VCaP (cell line): ENCODE results near the gene DNAJA2.
"Not testable (repeated sequence)": the region's sequence is repeated elsewhere in the genome, so short reads cannot be mapped to it uniquely, and the experiment has no call there.

Source experiments
- H3K27ac ChIP-seq: fragments of 450-650 bp; 2 replicates; pipeline ENCODE4 v1.5.1; 2017
- TF ChIP-seq, protein P1 (sequence below): fragments of 450-650 bp; conservative IDR thresholded peaks from 2 replicates; pipeline ENCODE4 v1.5.1; 2017; ENCODE audit warnings: mild to moderate bottlenecking, moderate library complexity

The DNAJA2 gene

DNA sequence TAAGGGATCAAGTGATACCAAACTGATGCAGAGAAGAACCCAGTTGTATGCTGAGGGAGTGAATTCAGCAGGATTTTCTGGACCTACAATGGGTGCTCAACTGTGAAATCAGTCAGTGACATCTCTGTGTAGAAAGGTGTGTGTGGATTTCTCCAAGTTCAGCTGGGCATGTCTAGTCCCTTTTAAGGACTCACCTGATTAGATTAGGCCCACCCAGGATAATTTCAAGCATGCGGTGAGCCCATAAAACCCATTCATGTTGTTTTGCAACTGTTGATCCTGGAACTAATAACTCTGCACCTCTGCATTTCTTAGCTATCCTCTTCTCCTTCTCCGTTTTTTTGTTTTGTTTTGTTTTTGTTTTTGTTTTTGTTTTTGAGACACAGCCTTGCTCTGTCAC lies 35.1 kb upstream of the DNAJA2 start:
- no peak overlapping the region for H3K27ac ChIP-seq
- TF ChIP-seq, protein P1, sequence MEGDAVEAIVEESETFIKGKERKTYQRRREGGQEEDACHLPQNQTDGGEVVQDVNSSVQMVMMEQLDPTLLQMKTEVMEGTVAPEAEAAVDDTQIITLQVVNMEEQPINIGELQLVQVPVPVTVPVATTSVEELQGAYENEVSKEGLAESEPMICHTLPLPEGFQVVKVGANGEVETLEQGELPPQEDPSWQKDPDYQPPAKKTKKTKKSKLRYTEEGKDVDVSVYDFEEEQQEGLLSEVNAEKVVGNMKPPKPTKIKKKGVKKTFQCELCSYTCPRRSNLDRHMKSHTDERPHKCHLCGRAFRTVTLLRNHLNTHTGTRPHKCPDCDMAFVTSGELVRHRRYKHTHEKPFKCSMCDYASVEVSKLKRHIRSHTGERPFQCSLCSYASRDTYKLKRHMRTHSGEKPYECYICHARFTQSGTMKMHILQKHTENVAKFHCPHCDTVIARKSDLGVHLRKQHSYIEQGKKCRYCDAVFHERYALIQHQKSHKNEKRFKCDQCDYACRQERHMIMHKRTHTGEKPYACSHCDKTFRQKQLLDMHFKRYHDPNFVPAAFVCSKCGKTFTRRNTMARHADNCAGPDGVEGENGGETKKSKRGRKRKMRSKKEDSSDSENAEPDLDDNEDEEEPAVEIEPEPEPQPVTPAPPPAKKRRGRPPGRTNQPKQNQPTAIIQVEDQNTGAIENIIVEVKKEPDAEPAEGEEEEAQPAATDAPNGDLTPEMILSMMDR = no peak

DNA sequence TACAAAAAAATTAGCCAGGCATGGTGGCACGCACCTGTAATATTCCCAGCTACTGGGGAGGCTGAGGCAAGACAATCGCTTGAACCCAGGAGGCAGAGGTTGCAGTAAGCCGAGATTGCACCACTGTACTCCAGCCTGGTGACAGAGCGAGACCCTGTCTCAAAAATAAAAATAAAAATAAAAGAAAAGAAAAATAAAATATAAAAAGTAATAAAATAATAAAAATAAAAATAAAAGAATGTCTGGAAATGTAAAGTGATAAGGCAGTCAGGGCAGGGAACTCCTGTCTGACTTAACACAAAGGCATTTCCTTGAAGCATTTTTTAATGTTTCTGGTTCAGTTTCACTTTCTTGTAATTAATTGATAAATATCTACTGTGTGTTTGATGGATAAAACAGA lies 34.7 kb upstream of the DNAJA2 start:
- H3K27ac ChIP-seq = no peak overlapping the region
- TF ChIP-seq, protein P1 = no peak

DNA sequence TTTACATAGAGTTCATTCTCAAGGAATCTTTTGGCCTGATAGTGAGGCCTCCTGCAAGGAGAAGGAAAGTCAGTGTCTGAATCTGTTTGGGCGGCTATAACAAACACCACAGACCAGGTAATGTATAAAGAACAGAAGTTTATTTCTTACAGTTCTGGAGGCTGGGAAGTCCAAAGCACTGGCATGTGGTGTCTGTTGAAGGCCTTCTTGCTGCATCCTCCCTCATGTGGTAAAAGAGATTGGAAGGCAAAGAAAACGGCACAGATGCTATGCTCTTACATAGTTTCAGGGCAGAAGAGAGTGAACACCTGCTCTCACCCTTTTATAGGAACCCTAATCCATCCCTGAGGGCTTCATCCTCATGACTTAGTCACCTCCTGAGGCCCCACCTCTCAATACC lies 31.2 kb upstream of the DNAJA2 start:
- H3K27ac ChIP-seq = no peak overlapping the region
- TF ChIP-seq, protein P1 = no peak

DNA sequence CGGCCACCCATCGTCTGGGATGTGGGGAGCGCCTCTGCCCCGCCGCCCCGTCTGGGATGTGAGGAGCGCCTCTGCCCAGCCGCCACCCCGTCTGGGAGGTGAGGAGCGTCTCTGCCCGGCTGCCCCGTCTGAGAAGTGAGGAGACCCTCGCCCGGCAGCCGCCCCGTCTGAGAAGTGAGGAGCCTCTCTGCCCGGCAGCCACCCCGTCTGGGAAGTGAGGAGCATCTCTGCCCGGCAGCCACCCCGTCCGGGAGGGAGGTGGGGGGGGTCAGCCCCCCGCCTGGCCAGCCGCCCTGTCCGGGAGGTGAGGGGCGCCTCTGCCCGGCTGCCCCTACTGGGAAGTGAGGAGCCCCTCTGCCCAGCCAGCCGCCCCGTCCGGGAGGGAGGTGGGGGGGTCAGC lies 26.6 kb upstream of the DNAJA2 start:
- not testable (repeated sequence) for H3K27ac ChIP-seq

DNA sequence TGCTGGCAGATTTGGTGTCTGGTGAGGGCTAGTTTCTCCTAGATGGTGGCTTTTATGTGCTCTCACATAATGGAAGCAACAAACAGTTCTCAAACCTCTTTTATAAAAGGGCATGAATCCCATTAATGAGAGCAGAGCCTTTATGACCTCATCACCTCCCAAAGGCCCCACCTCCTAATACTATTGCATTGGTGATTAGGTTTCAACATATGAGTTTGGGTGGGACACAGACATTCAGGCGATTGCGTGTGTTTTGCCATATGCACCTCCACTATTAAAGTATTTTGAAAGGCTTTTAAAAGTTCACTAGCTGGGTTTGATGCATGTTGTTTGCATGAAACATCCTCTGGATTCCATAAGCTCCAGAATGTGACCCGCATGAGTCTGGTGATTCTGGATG lies 24.4 kb upstream of the DNAJA2 start:
- no peak overlapping the region for H3K27ac ChIP-seq
- TF ChIP-seq, protein P1 = no peak

DNA sequence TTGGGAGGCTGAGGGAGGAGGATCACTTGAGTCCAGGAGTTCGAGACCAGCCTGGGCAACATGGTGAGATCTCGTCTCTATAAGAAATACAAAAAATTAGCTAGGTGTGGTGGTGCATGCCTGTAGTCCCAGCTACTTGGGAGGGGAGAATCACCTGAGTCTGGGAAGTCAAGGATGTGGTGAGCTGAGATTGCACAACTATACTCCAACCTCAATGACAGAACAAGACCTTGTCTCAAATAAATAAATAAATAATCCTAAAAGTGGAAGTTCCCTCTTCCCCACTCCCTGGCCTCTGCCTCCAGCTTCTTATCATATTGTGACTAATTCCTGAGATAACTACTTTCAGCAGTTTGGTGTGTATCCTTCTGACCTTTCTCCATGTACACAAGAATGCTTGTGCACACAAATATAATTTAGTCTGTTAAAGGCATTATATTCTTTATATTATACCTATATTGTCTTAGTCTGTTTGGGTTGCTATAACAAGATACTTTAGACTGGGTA lies 23.5 kb upstream of the DNAJA2 start:
- H3K27ac ChIP-seq = no peak overlapping the region
- TF ChIP-seq, protein P1 = no peak

DNA sequence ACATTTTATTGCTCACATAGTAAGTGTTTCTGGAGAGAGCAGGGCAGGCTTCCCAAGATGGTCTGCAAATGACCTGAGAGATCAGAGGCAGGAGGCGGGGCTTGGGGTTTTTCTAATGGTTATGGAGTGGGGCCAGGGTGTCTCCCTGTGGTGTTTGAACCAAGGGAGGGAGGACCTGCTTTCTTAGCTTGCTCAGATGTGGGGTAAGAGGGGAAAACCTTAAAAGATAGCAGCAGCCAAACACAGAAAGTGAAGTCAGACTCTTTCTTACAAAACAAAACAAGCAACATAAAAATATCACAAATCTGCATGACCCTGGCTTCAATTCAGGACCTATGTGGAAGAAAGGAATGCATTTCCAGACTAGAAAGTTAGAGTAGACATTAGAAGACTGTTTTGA lies 22.9 kb upstream of the DNAJA2 start:
- TF ChIP-seq, protein P1 = no peak
- H3K27ac ChIP-seq = no peak overlapping the region

DNA sequence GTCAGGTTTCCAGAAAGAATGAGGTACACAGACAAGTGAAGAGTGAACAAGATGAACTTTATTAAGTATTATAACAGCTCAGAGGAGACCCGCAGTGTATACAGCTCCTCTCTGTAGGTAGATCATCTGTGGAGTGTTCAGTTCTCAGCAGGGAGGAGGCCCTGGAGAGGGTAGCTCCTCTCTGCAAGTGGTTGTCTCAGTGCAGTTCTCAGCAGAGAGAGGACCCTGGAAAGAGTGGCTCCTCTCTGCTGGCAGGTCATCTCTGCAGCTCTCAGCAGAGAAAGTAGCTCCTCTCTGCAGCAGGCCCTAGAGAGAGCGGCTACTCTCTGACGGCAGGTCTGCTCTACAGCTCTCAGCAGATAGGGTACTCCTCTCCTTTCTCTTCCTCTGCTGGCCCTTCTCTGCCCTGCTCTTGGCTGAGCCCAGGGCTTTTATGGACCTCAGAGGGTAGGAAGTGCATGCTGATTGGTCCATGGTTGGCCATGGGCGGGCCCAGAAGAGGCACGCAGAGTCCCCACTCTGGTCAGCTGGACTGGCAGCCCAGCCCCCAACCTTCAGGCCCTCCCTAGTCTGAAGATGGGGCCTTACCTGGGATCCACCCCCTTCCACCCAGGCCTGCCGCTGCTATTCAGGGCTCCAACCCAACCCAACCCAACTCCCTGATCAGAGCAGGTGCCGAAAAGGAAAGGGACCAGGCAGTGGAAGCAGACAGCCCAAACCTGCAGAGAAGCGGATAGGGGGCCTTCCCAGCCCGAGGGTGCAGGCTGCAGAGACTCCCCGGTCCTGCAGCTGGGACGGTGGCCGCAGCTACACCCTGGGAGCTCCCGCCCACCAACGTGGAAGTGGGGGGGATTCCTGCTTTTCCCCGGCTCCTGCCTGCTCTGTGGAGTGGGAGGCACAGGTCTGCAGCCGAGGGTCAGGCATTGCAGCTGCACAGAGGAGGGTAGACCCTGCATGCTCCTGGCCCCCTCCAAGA lies 18.5 kb upstream of the DNAJA2 start:
- TF ChIP-seq, protein P1 = no peak
- H3K27ac ChIP-seq = no peak overlapping the region
